SU-DHL-6 (cell line): Measurements from ENCODE around the gene TNS1.

Source experiments
- CTCF ChIP-seq: fragments of 200-600 bp; sonication (generic); IDR thresholded peaks from one replicate; pipeline ENCODE4 v1.5.1; 2017; ENCODE audit warnings: antibody characterized with exemption, mild to moderate bottlenecking, low read length, moderate library complexity; ENCODE audit not compliant: insufficient read depth, poor library complexity, severe bottlenecking
- EZH2phosphoT487 ChIP-seq: fragments of 200-600 bp; sonication (generic), shearing (Covaris generic); conservative IDR thresholded peaks from 2 replicates; pipeline ENCODE4 v1.6.1; 2018; ENCODE audit warnings: mild to moderate bottlenecking, antibody characterized with exemption, low read length, moderate library complexity, mixed read lengths

- no peak for TF ChIP-seq CTCF
- no peak for TF ChIP-seq EZH2phosphoT487
Measured at GRCh38 chr2:217981084-217981730, 21.6 kb downstream of the TNS1 start.
